Fibroblast of pulmonary artery (primary cell): Measurements from ENCODE around the gene SLC9A9.

ENCODE experiments used
- DNase-seq: peaks from one replicate; pipeline ENCODE4 v3.0.0-alpha.2; 2010; ENCODE audit warnings: low read depth
- H3K4me3 ChIP-seq: replicated peaks from 2 replicates; pipeline ENCODE4 v1.5.1; 2011; ENCODE audit warnings: low read depth, mild to moderate bottlenecking, control low read depth, low read length, moderate library complexity
- CTCF ChIP-seq: IDR thresholded peaks from 2 replicates; pipeline ENCODE4 v1.5.1; 2011; ENCODE audit warnings: mild to moderate bottlenecking, control low read depth, low read length, inconsistent platforms; ENCODE audit errors: missing control alignments

The SLC9A9 gene

GRCh38 chr3:143239031-143239430, 609.2 kb downstream of the SLC9A9 start:
- H3K4me3 ChIP-seq: no peak overlapping the region
- peak; percentile 43 for DNase-seq
- no peak for TF ChIP-seq CTCF

GRCh38 chr3:143237077-143237627, 611.1 kb downstream of the SLC9A9 start:
- no peak for DNase-seq
- no peak for TF ChIP-seq CTCF
- no peak overlapping the region for H3K4me3 ChIP-seq

- no peak overlapping the region for H3K4me3 ChIP-seq
- TF ChIP-seq CTCF: no peak
- no peak for DNase-seq
These were observed 611.9 kb downstream of the SLC9A9 start for GRCh38 chr3:143236226-143236964.

- no peak overlapping the region for H3K4me3 ChIP-seq
- DNase-seq: no peak
- no peak for TF ChIP-seq CTCF
These were observed 612.6 kb downstream of the SLC9A9 start for GRCh38 chr3:143235614-143236204.

- no peak overlapping the region for H3K4me3 ChIP-seq
- TF ChIP-seq CTCF: no peak
- DNase-seq: peak; percentile 30
These were observed 613.7 kb downstream of the SLC9A9 start for GRCh38 chr3:143234526-143234925.

- DNase-seq: no peak
- no peak overlapping the region for H3K4me3 ChIP-seq
- no peak for TF ChIP-seq CTCF
These were observed 615.3 kb downstream of the SLC9A9 start for GRCh38 chr3:143232981-143233380.
